ENCODE data around the gene TCEAL3. TPM values are rescaled to one million over a fixed set of nuclear protein-coding genes. Genes with fewer than 3 reads are reported as not detected.

TCEAL3 gene
- total and polyA plus RNA-seq, 2 of the 8 experiments (the other 6 are each of a cell fraction or from before 2014, with no cell fraction given) = 4.4 to 12.0 TPM

- TF ChIP-seq BCL11A (IDR thresholded peaks at IDR 0.05; ENCODE audit: low read depth in 2 of 2, low read length in 2 of 2) (no peak), PHF8 (conservative IDR thresholded peaks at IDR 0.05; ENCODE audit: low read depth, low read length) (no peak), CHD2 (IDR thresholded peaks at IDR 0.05; ENCODE audit: low read length) (no peak), CHD1 (IDR thresholded peaks at IDR 0.05; ENCODE audit: low read depth, low read length) (no peak)
- H3K27me3 ChIP-seq (replicated peaks in 1 of 4; ENCODE audit: control insufficient read depth in 3 of 4, extremely low read depth in 1 of 4, insufficient read depth in 3 of 4, low read length in 3 of 4) = no peaks in the 10 kb centered on the region
- 0 out of 2 replicates have a peak, but pooled peaks cover 3% of the 10 kb centered on the region for H3K23me2 ChIP-seq (ENCODE audit: low read depth, low read length)
- H3K4me1 ChIP-seq (replicated peaks in 1 of 4; ENCODE audit: control insufficient read depth in 3 of 4, insufficient read depth in 4 of 4, low read length in 3 of 4) = no peaks in the 10 kb centered on the region
- H4K5ac ChIP-seq (ENCODE audit: insufficient read length, low read depth, low read length) = no peak overlapping the region
- H3K79me1 ChIP-seq (ENCODE audit: low read depth, low read length) = no peaks in the 10 kb centered on the region
- 65% methylated on average over 4 of the region's 4 CpGs; no CpG with 5 or more reads in 1 of the 2 experiments for WGBS, 2 experiments (ENCODE audit: extremely low coverage in 1 of 2, insufficient coverage in 1 of 2, insufficient read length in 1 of 2, insufficient replicate concordance in 2 of 2, low coverage in 1 of 2, low lambda C conversion rate in 2 of 2, missing lambda C conversion rate in 1 of 2)
- H3K14ac ChIP-seq (ENCODE audit: insufficient read length) = no peak overlapping the region
- H2BK12ac ChIP-seq (ENCODE audit: low read depth, low read length) = no peak overlapping the region
- H2AK5ac ChIP-seq (ENCODE audit: low read depth, low read length) = no peak overlapping the region
- no peak overlapping the region for H4K91ac ChIP-seq (replicated peaks; ENCODE audit: insufficient read length, low read length)
- H3K18ac ChIP-seq (ENCODE audit: extremely low read depth, low read length) = no peak overlapping the region
- H2BK120ac ChIP-seq (replicated peaks; ENCODE audit: low read depth, low read length) = no peak overlapping the region
- no peaks in the 10 kb centered on the region for H3K79me2 ChIP-seq (ENCODE audit: control insufficient read depth in 1 of 2, insufficient read depth in 2 of 2, low read length in 2 of 2)
- no peaks in the 10 kb centered on the region for H4K20me1 ChIP-seq (replicated peaks in 1 of 2; ENCODE audit: control insufficient read depth in 1 of 2, insufficient read depth in 2 of 2, low read length in 2 of 2)
- no peak overlapping the region for H3K27ac ChIP-seq (ENCODE audit: low read depth, low read length)
- FAIRE-seq = no peak
- ChIA-PET POLR2A (ENCODE audit: partially characterized antibody) (no interaction called here), CTCF (ENCODE audit: partially characterized antibody) (no interaction called here)
- no peaks in the 10 kb centered on the region for H3K36me3 ChIP-seq (ENCODE audit: control insufficient read depth in 2 of 4, insufficient read depth in 4 of 4, low read length in 3 of 4)
- H3K9me3 ChIP-seq (ENCODE audit: insufficient read depth in 2 of 2, low read depth in 1 of 2, low read length in 1 of 2) = no peaks in the 10 kb centered on the region
- no peak overlapping the region for H3K4ac ChIP-seq (replicated peaks; ENCODE audit: insufficient read length, low read depth, low read length)
- H3K56ac ChIP-seq (replicated peaks; ENCODE audit: insufficient read length, low read depth, low read length) = no peak overlapping the region
- H3K9ac ChIP-seq (replicated peaks in 1 of 4; ENCODE audit: extremely low read depth in 1 of 4, low read depth in 3 of 4, low read length in 3 of 4) = no peak overlapping the region
- no peak overlapping the region for H2AFZ ChIP-seq (ENCODE audit: low read length)
- no peak for DNase-seq (ENCODE audit: low read depth in 1 of 2, low spot score in 2 of 2)
- no peak overlapping the region for H2BK5ac ChIP-seq (ENCODE audit: low read depth, low read length)
- H3K4me2 ChIP-seq (ENCODE audit: insufficient read depth in 1 of 2, low read depth in 2 of 2, low read length in 2 of 2) = no peak overlapping the region
- H4K8ac ChIP-seq (ENCODE audit: extremely low read depth, insufficient read depth, low read length) = no peak overlapping the region
- no peak overlapping the region for H3K4me3 ChIP-seq (ENCODE audit: extremely low read depth in 1 of 4, insufficient read depth in 2 of 4, low read depth in 3 of 4, low read length in 4 of 4)
- no peak overlapping the region for H3K23ac ChIP-seq (ENCODE audit: insufficient read length)
- no peak overlapping the region for H2BK15ac ChIP-seq (ENCODE audit: low read length)
- H2BK20ac ChIP-seq (ENCODE audit: low read length) = no peak overlapping the region
These were observed 16.3 kb downstream of the TCEAL3 start for GRCh38 chrX:103624111-103624510.
